GM21786 (cell line): ENCODE results near the gene FOXL2.

ENCODE experiments used
- ATAC-seq: cut with Tn5 transposase; IDR thresholded peaks from one replicate; pipeline ENCODE4 v1.9.1; 2021; ENCODE audit not compliant: unreplicated experiment

FOXL2 gene

GRCh38 chr3:138945709-138946662 is 951 bp downstream of the FOXL2 start:
- no peak for ATAC-seq

- no peak for ATAC-seq
Observed at GRCh38 chr3:138944929-138945708, 1.8 kb downstream of the FOXL2 start.

GRCh38 chr3:138944654-138944928 is 2.3 kb downstream of the FOXL2 start:
- ATAC-seq = no peak

- ATAC-seq = no peak
Observed at GRCh38 chr3:138943724-138944653, 2.9 kb downstream of the FOXL2 start.

- ATAC-seq = no peak
Observed at GRCh38 chr3:138942861-138943623, 3.9 kb downstream of the FOXL2 start.

GRCh38 chr3:138942271-138942670 is 4.7 kb downstream of the FOXL2 start:
- ATAC-seq = no peak

- ATAC-seq = no peak
Observed at GRCh38 chr3:138941259-138941885, 5.6 kb downstream of the FOXL2 start.

- ATAC-seq = no peak
Observed at GRCh38 chr3:138940446-138940845, 6.5 kb downstream of the FOXL2 start.

- ATAC-seq = no peak
Observed at GRCh38 chr3:138939561-138940241, 7.2 kb downstream of the FOXL2 start.

- no peak for ATAC-seq
Observed at GRCh38 chr3:138938877-138939560, 7.9 kb downstream of the FOXL2 start.

GRCh38 chr3:138938056-138938876 is 8.7 kb downstream of the FOXL2 start:
- ATAC-seq = no peak

- no peak for ATAC-seq
Observed at GRCh38 chr3:138937690-138938055, 9.3 kb downstream of the FOXL2 start.

- no peak for ATAC-seq
Observed at GRCh38 chr3:138936741-138937689, 9.9 kb downstream of the FOXL2 start.

GRCh38 chr3:138935863-138936740 is 10.8 kb downstream of the FOXL2 start:
- ATAC-seq = peak; percentile 68

- ATAC-seq = no peak
Observed at GRCh38 chr3:138935505-138935862, 11.5 kb downstream of the FOXL2 start.
